OCI-LY1 (cell line): Measurements from ENCODE around the gene AP2M1.
A peak's percentile ranks its signal among the peaks of the same experiment; 100 is the strongest.

Experiments used
- H2AFZ ChIP-seq: fragments of 200-600 bp; sonication (generic), shearing (Covaris generic); 2 replicates; pipeline ENCODE4 v1.6.0; 2014; ENCODE audit warnings: antibody characterized with exemption, mild to moderate bottlenecking, low read length
- H3F3A ChIP-seq: fragments of 200-600 bp; sonication (generic), shearing (Covaris generic); 2 replicates; pipeline ENCODE4 v1.6.0; 2014; ENCODE audit warnings: mild to moderate bottlenecking, antibody characterized with exemption, low read length, moderate library complexity; ENCODE audit not compliant: insufficient read depth
- H3K27ac ChIP-seq: fragments of 200-600 bp; sonication (generic); 2 replicates; pipeline ENCODE4 v1.5.1; 2014; ENCODE audit warnings: low read length, mixed run types, mild to moderate bottlenecking, low read depth; ENCODE audit not compliant: poor library complexity, severe bottlenecking
- H3K27me3 ChIP-seq: fragments of 200-600 bp; sonication (generic); 2 replicates; pipeline ENCODE4 v1.6.0; 2014; ENCODE audit warnings: antibody characterized with exemption, mild to moderate bottlenecking, low read length, moderate library complexity; ENCODE audit not compliant: insufficient read depth
- H3K36me3 ChIP-seq: fragments of 200-600 bp; sonication (generic); 2 replicates; pipeline ENCODE4 v1.6.1; 2014; ENCODE audit warnings: mild to moderate bottlenecking, antibody characterized with exemption, low read length, moderate library complexity, mixed read lengths; ENCODE audit not compliant: insufficient read depth
- H3K4me1 ChIP-seq: fragments of 200-600 bp; sonication (generic); 2 replicates; pipeline ENCODE4 v1.5.1; 2014; ENCODE audit warnings: mild to moderate bottlenecking, low read length, moderate library complexity; ENCODE audit not compliant: insufficient read depth, severe bottlenecking
- H3K4me2 ChIP-seq: fragments of 200-600 bp; sonication (generic), shearing (Covaris generic); 2 replicates; pipeline ENCODE4 v1.6.1; 2014; ENCODE audit warnings: low read length
- H3K4me3 ChIP-seq: fragments of 200-600 bp; sonication (generic); 2 replicates; pipeline ENCODE4 v1.5.1; 2014; ENCODE audit warnings: low read length, low read depth, mild to moderate bottlenecking, mixed read lengths; ENCODE audit not compliant: poor library complexity, severe bottlenecking
- H3K79me2 ChIP-seq: fragments of 200-600 bp; shearing (Covaris generic); 2 replicates; pipeline ENCODE4 v1.6.1; 2016; ENCODE audit warnings: mixed run types, low read length, mixed read lengths; ENCODE audit not compliant: insufficient read depth
- H3K9ac ChIP-seq: fragments of 200-600 bp; sonication (generic), shearing (Covaris generic); 2 replicates; pipeline ENCODE4 v1.6.1; 2014; ENCODE audit warnings: mild to moderate bottlenecking, low read length, mixed read lengths
- H3K9me2 ChIP-seq: fragments of 200-600 bp; sonication (generic), shearing (Covaris generic); 2 replicates; pipeline ENCODE4 v1.6.1; 2014; ENCODE audit warnings: low read depth, mild to moderate bottlenecking, low read length, mixed read lengths
- H3K9me3 ChIP-seq: fragments of 200-600 bp; shearing (Covaris generic); 2 replicates; pipeline ENCODE4 v1.6.1; 2014; ENCODE audit warnings: low read length, mixed read lengths
- H4K20me1 ChIP-seq: fragments of 200-600 bp; sonication (generic), shearing (Covaris generic); 2 replicates; pipeline ENCODE4 v1.6.0; 2016; ENCODE audit warnings: mild to moderate bottlenecking, low read length; ENCODE audit not compliant: insufficient read depth
- EZH2 ChIP-seq: fragments of 200-600 bp; sonication (generic), shearing (Covaris generic); IDR thresholded peaks from 2 replicates; pipeline ENCODE4 v1.8.0; 2017; ENCODE audit warnings: borderline replicate concordance, mixed run types, mild to moderate bottlenecking, antibody characterized with exemption, low read length, moderate library complexity, mixed read lengths
- TF ChIP-seq, protein P1 (sequence below): fragments of 200-600 bp; sonication (generic), shearing (Covaris generic); IDR thresholded peaks from 2 replicates; pipeline ENCODE4 v1.5.1; 2017; ENCODE audit warnings: mild to moderate bottlenecking, antibody characterized with exemption, low read length, moderate library complexity, mixed read lengths

The AP2M1 gene

GRCh38 chr3:184175506-184175905, 851 bp downstream of the AP2M1 start:
- no peak overlapping the region for H2AFZ ChIP-seq
- H3K27ac ChIP-seq = no peak overlapping the region
- H3K4me1 ChIP-seq = peaks cover 26% of the 10 kb centered on the region
- H3K4me3 ChIP-seq = peak overlapping the region; percentile 85
- no peaks in the 10 kb centered on the region for H3K9me2 ChIP-seq
- peaks cover 54% of the 10 kb centered on the region for H3K36me3 ChIP-seq
- H3K79me2 ChIP-seq = peaks cover 16% of the 10 kb centered on the region
- H3K27me3 ChIP-seq = no peaks in the 10 kb centered on the region
- H4K20me1 ChIP-seq = no peaks in the 10 kb centered on the region
- H3F3A ChIP-seq = no peaks in the 10 kb centered on the region
- H3K9ac ChIP-seq = peak overlapping the region; percentile 89
- no peaks in the 10 kb centered on the region for H3K9me3 ChIP-seq
- H3K4me2 ChIP-seq = peak overlapping the region; percentile 91
- TF ChIP-seq EZH2 = no peak
- TF ChIP-seq, protein P1, sequence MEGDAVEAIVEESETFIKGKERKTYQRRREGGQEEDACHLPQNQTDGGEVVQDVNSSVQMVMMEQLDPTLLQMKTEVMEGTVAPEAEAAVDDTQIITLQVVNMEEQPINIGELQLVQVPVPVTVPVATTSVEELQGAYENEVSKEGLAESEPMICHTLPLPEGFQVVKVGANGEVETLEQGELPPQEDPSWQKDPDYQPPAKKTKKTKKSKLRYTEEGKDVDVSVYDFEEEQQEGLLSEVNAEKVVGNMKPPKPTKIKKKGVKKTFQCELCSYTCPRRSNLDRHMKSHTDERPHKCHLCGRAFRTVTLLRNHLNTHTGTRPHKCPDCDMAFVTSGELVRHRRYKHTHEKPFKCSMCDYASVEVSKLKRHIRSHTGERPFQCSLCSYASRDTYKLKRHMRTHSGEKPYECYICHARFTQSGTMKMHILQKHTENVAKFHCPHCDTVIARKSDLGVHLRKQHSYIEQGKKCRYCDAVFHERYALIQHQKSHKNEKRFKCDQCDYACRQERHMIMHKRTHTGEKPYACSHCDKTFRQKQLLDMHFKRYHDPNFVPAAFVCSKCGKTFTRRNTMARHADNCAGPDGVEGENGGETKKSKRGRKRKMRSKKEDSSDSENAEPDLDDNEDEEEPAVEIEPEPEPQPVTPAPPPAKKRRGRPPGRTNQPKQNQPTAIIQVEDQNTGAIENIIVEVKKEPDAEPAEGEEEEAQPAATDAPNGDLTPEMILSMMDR = no peak

DNA sequence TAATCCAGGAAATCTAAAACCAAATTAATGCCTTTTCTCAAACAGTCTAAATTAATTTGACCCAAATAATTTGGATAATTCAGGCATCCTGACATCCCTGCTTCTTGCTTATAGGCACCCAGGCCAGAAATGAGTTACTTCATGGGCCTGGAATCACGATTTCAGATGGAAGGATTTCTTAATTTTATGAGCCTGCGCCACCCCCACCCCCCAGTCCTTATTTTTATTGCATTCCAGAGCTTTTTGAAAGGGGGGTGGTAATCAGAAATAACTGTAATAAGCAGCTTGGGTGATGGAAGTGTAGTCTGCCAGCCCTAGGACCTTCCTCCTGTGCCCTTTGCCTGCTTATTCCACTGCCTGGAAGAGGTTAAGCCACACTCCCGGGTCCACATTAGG, 1.3 kb downstream of the AP2M1 start:
- peaks cover 16% of the 10 kb centered on the region for H3K79me2 ChIP-seq
- H3K9me2 ChIP-seq = no peaks in the 10 kb centered on the region
- no peaks in the 10 kb centered on the region for H3F3A ChIP-seq
- no peak overlapping the region for H2AFZ ChIP-seq
- H3K9ac ChIP-seq = peak overlapping the region; percentile 89
- TF ChIP-seq EZH2 = no peak
- TF ChIP-seq, protein P1 = no peak
- peaks cover 26% of the 10 kb centered on the region for H3K4me1 ChIP-seq
- H3K36me3 ChIP-seq = peaks cover 54% of the 10 kb centered on the region
- H3K27me3 ChIP-seq = no peaks in the 10 kb centered on the region
- H4K20me1 ChIP-seq = no peaks in the 10 kb centered on the region
- H3K4me3 ChIP-seq = peak overlapping the region; percentile 85
- no peak overlapping the region for H3K27ac ChIP-seq
- H3K4me2 ChIP-seq = peak overlapping the region; percentile 91
- H3K9me3 ChIP-seq = no peaks in the 10 kb centered on the region

DNA sequence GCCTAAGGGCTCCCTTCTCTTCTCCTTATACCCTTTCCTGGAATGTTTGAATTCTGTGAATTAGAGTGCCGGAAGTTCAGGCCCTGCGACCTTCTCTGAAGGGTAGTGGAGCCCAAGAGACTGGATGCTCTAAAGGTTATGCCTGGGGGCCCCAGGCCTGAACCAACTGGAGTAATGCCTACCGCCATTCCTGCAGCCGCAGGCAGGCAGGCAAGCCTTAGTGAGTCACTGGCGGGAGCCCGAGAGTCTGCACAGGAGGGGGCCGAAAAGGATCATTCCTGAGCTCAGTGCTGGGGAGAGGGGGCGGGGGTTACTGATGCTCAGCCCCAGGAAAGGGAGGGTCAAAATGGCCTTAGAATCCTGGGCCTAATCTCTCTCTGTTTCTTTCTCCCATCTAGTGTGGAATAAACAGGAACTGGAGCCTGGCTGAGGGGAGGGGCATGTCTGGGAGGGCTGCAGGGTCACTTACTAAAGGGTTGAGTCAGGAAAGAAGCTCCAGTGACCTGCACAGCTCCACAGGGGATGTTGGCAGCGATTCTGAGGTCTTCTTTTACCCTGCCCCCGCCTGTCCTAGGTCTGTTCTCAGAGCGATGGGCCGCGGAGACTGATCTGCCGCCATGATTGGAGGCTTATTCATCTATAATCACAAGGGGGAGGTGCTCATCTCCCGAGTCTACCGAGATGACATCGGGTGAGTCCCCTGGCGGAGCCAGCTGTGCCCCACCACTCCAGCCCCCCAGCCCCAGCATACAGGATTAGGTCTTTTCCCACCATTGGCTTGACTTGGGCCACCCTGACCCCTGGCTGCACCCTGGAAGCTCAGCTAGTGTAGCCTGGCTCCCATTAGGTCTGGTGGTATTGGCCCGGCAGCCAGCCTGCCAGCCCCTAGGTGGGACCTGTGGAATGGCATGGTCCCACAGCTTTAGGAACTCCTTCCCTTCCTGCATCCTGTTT, 2.0 kb downstream of the AP2M1 start:
- Histone ChIP-seq H3K36me3 (peaks cover 54% of the 10 kb centered on the region), H3F3A (no peaks in the 10 kb centered on the region)

More for the DNA sequence above, 2.0 kb downstream of the AP2M1 start:
- Histone ChIP-seq H2AFZ (no peak overlapping the region), H3K4me2 (peak overlapping the region; percentile 91), H3K27me3 (no peaks in the 10 kb centered on the region), H3K79me2 (peaks cover 16% of the 10 kb centered on the region), H3K9me2 (no peaks in the 10 kb centered on the region), H3K9me3 (no peaks in the 10 kb centered on the region), H3K4me1 (peaks cover 26% of the 10 kb centered on the region), H3K27ac (no peak overlapping the region), H3K9ac (no peak overlapping the region; the same call in 1 of the 2 replicates), H3K4me3 (peak overlapping the region; percentile 85), H4K20me1 (no peaks in the 10 kb centered on the region)
- TF ChIP-seq, protein P1 = no peak
